NT2/D1 (cell line): ENCODE data around the gene TMEM61.
A peak's percentile ranks its signal among the peaks of the same experiment; 100 is the strongest.

Experiments
- DNase-seq: peaks from one replicate; pipeline ENCODE4 v3.0.0-alpha.2; 2011; ENCODE audit warnings: low read depth, low spot score
- H3K27me3 ChIP-seq: 2 replicates; pipeline ENCODE4 v1.6.0; 2011; ENCODE audit warnings: mild to moderate bottlenecking; ENCODE audit not compliant: insufficient read length, insufficient read depth
- H3K36me3 ChIP-seq: 2 replicates; pipeline ENCODE4 v1.6.1; 2011; ENCODE audit warnings: mild to moderate bottlenecking, low read length, mixed read lengths; ENCODE audit not compliant: insufficient read depth, insufficient read length
- H3K4me1 ChIP-seq: 2 replicates; pipeline ENCODE4 v1.5.1; 2011; ENCODE audit not compliant: insufficient read depth, insufficient read length
- H3K4me3 ChIP-seq: 2 replicates; pipeline ENCODE4 v1.5.1; 2011; ENCODE audit warnings: low read depth; ENCODE audit not compliant: insufficient read length
- H3K9ac ChIP-seq: 2 replicates; pipeline ENCODE4 v1.6.0; 2011; ENCODE audit warnings: low read depth; ENCODE audit not compliant: insufficient read length
- H3K9me3 ChIP-seq: 2 replicates; pipeline ENCODE4 v1.5.1; 2011; ENCODE audit warnings: mild to moderate bottlenecking, low read length; ENCODE audit not compliant: insufficient read depth
- SUZ12 ChIP-seq: IDR thresholded peaks from 2 replicates; pipeline ENCODE4 v1.6.1; 2011; ENCODE audit not compliant: insufficient read length, insufficient read depth; ENCODE audit errors: extremely low read depth
- YY1 ChIP-seq: IDR thresholded peaks from 2 replicates; pipeline ENCODE4 v1.6.1; 2011; ENCODE audit not compliant: insufficient read length, insufficient read depth
- ZNF274 ChIP-seq: IDR thresholded peaks from 2 replicates; pipeline ENCODE4 v1.6.1; 2011; ENCODE audit warnings: mild to moderate bottlenecking, low read depth, low read length

TMEM61 gene

DNA sequence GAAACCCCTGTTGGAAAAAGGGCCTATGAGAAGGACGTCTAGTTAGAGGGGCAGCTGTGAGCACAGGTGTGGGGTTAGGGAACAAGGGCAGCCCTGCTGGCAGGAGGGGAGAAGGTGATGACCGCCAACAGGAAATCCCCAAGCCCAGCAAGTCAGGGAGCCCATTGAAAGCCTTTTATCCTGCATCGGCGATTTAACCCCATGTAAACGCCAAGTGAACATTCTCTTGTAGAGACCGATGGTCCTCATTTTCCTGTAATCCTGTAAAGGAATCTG lies 17.2 kb downstream of the TMEM61 start:
- peaks cover 8% of the 10 kb centered on the region for H3K27me3 ChIP-seq
- H3K9me3 ChIP-seq, result no peaks in the 10 kb centered on the region
- no peak overlapping the region for H3K4me3 ChIP-seq

DNA sequence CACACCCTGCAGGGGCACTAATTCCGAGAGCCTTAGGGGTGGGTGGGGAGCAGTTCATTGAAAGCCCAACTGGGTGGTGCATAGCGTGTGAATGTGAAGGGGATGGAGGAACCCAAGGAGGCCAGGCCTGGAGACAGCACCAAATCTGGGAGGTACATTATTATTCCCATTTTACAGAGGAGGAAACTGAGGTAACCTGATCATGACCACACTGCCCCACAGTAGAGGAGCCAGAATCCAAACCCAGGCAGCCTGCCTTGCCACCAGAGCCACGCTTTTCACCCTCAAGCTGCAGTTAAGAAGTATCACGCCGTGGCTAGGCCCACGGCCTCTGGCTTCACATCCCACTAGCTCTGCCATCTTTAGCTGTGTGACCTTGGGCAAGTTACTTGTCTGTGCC lies 17.7 kb downstream of the TMEM61 start:
- no peak overlapping the region for H3K4me3 ChIP-seq
- H3K4me1 ChIP-seq, result peaks cover 51% of the 10 kb centered on the region
- H3K9ac ChIP-seq, result no peak overlapping the region
- peaks cover 8% of the 10 kb centered on the region for H3K27me3 ChIP-seq
- TF ChIP-seq SUZ12, result no peak
- TF ChIP-seq YY1, result no peak
- no peak for TF ChIP-seq ZNF274
- no peaks in the 10 kb centered on the region for H3K36me3 ChIP-seq
- no peak for DNase-seq
- no peaks in the 10 kb centered on the region for H3K9me3 ChIP-seq

More for the DNA sequence above, 17.2 kb downstream of the TMEM61 start:
- no peak for DNase-seq
- no peaks in the 10 kb centered on the region for H3K36me3 ChIP-seq
- H3K9ac ChIP-seq, result no peak overlapping the region
- TF ChIP-seq YY1 (no peak), SUZ12 (no peak), ZNF274 (no peak)
- peaks cover 51% of the 10 kb centered on the region for H3K4me1 ChIP-seq

DNA sequence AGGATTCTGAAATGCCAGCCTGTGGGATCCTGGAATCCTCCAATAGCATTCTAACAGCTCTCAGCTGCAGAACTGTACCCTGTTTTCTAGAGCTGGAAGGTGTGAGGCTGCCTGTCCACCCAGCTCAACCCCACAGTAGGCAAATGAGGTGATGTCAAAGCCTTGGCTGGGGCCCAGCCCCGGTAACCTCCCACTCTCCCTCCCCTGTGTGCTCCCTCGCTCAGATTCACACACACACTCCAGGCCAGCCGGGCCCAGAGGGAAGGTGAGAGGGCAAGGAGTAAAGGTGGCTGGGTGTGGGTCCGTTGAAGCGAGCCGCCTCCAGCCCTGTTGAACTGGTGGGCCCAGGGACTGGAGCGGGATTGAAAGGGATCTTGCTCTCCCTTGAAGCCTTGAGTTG lies 18.2 kb downstream of the TMEM61 start, which contains the start of gene BSND:
Gene BSND (plus strand): TSS at position 257 of the 400 bp plus-strand sequence. CDS start 254 bp downstream, outside the sequence.
- H3K36me3 ChIP-seq, result no peaks in the 10 kb centered on the region
- no peaks in the 10 kb centered on the region for H3K9me3 ChIP-seq
- no peak within 1 kb of the TSS for H3K4me3 ChIP-seq
- H3K27me3 ChIP-seq, result peaks cover 8% of the 10 kb centered on the region
- peaks cover 51% of the 10 kb centered on the region for H3K4me1 ChIP-seq
- H3K9ac ChIP-seq, result peak within 1 kb of the TSS; percentile 43
- no peak for DNase-seq
- TF ChIP-seq YY1 (no peak), ZNF274 (no peak), SUZ12 (no peak)

DNA sequence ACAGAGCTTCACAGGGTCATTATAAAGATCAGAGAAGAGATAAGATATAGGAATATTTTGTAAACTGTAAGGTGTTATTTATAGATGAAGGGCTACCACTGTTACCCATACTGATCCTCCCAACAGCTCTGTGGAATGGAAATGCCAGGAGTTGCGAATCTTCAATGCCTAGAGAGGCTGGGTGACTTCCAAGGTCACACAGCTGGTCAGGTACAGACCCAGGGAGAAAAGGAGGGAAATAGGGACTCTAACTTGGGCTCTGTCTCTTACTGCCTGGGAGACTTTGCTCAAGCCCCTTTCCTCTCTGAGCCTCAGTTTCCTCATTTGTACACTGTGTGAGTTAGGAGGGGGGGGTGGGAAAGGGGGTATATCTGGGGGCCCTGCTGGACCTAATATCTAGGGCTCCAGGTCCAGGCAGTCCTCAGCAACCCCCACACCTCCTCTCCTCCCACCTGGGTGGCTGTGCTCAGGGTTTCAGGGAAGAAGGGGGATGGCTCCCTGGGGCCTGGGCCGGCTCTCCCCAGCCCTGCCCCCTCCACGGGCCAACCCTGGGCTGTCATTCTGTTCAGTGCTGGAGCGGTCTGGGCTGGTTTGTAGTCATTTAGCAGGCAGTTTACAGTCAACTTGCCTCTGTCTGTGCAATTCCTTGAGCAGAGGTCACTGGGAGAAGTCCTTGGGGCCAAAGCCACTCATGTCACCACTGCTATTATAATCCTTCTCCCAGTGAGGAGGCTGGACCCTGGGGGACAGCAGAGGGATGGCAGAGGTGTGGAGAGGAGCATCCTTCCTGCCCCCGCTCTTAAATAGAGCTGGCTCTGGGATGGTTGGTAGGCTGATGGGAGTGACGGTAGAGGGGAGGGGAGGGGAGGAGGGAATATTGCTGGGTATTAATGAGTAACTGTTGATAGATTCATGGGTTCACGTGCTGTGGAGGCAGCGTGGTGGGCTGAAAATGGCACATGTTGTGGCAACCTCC lies 20.0 kb downstream of the TMEM61 start:
- H3K9ac ChIP-seq, result no peak overlapping the region
- H3K9me3 ChIP-seq, result no peaks in the 10 kb centered on the region
- TF ChIP-seq ZNF274, result no peak
- no peak for TF ChIP-seq SUZ12
- peaks cover 8% of the 10 kb centered on the region for H3K27me3 ChIP-seq
- peaks cover 37% of the 10 kb centered on the region for H3K4me1 ChIP-seq
- H3K36me3 ChIP-seq, result no peaks in the 10 kb centered on the region
- DNase-seq, result no peak
- H3K4me3 ChIP-seq, result no peak overlapping the region

DNA sequence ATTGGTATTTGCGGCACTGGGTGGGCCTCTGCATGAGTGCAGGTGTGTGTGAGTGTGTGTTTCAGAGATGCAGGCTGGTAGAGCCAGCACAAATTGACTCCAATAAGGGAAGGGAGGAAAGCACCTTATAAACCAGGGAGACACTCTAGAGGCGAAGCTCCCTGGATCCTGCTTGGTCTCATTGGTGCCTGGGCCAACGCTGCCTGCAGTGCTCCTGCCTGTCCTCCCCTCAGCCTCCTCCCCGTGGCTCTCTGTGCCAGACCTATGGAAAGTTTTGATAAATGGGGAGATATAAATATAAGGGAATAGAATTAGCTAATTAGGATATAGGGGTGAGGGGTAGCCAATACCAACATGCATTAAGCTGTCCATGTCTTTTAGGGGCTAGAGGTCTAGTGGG lies 20.9 kb downstream of the TMEM61 start:
- Histone ChIP-seq H3K36me3 (no peaks in the 10 kb centered on the region), H3K4me3 (no peak overlapping the region), H3K27me3 (peaks cover 8% of the 10 kb centered on the region), H3K4me1 (peaks cover 28% of the 10 kb centered on the region), H3K9ac (no peak overlapping the region), H3K9me3 (no peaks in the 10 kb centered on the region)
- TF ChIP-seq SUZ12, result no peak
- TF ChIP-seq ZNF274, result no peak
- no peak for TF ChIP-seq YY1
- DNase-seq, result no peak

DNA sequence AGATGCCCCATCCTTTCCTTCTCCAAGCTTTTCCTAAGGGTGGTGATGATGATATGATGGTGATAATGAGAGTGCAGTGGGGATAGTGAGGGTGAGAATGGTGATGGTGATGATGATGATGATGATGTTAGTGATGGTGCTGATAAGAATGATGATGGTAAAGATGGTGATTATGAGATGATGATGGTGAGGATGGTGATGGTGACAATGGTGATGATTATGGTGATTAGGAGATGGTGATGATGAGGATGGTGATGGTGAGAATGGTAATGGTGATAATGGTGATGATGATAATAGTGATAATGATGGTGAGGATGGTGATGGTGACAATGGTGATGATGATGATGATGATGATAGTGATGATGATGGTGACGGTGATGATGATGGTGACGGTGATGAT lies 22.3 kb downstream of the TMEM61 start:
- Histone ChIP-seq H3K4me1 (peaks cover 22% of the 10 kb centered on the region), H3K36me3 (no peaks in the 10 kb centered on the region), H3K4me3 (no peak overlapping the region), H3K27me3 (no peaks in the 10 kb centered on the region), H3K9ac (no peak overlapping the region), H3K9me3 (no peaks in the 10 kb centered on the region)
- TF ChIP-seq YY1, result no peak
- no peak for TF ChIP-seq SUZ12
- TF ChIP-seq ZNF274, result no peak
- DNase-seq, result no peak

DNA sequence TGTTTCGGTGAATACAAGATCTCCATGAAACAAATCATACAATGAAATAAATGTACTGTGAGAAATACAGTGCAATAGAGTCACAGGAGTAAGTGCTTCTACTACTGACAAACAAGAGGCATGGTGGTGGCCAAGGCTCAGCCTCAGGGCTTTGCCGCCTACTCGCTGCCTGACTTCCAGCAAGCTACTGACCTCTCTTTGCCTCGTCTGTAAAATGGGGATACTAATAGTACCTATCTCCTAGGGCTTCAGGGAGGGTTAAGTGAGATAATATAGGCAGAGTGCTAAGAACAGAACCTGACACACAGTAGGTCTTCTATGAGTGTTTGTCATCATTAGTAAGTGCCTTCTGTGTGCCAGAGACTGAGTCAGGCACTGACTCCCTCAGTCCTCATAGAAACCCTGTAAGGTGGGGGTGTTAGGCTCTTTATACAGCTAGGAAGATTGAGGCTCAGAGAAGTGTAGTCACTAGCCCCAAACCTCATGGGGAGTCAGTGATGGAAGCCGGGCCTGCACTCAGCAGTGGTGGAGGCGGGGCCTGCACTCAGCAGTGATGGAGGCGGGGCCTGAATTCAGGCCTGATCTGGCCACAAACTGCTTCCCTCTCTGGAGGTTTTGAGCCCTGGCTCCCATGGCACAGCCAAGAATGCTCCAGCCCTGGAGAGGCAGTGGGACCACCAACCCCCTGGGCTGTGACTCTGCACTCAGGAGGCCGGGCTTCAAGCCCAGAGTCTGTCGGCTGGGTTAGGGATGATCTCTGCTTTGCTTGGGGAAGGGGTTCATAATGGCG lies 25.1 kb downstream of the TMEM61 start:
- Histone ChIP-seq H3K9me3 (peaks cover 16% of the 10 kb centered on the region; the same call in 1 of the 2 replicates), H3K4me3 (no peak overlapping the region), H3K27me3 (no peaks in the 10 kb centered on the region), H3K9ac (no peak overlapping the region), H3K36me3 (no peaks in the 10 kb centered on the region), H3K4me1 (peaks cover 13% of the 10 kb centered on the region)
- no peak for DNase-seq
- no peak for TF ChIP-seq YY1
- no peak for TF ChIP-seq ZNF274
- no peak for TF ChIP-seq SUZ12
